UCSD-AML1 (cell line): ENCODE measurements around the gene MYBBP1A.

Experiments
- DNase-seq: peaks from one replicate; lab custom pipeline; 2025; ENCODE audit not compliant: unreplicated experiment; lab: John Stamatoyannopoulos, UW

Gene MYBBP1A

DNA sequence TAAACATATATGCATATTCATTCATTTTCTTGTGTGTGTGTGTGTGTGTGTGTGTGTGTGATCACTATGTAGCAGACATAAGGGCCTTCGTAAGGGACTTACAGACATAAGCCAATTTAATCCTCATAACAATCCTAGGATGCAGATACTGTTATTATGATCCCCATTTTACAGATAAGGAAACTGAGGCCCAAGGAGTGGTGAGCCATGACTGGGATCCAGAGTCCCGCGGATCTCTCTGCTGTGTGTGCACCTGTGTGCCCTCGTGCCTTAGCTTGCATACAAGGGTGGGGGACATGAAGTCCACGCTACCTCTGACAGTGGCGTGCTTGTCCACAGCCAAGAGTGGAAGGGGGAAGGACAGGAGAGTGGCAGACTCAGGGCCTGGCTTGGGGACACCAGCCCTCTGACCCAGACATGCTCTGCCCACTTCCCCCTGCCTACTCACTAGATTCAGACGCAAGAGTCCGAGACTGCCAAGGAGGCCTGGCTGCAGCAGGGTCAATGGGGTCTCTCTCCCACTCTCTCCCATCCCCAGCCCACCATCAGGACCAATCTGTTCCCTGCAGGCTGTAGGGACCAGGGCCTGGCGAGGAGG lies 19.4 kb upstream of the MYBBP1A start:
- no peak for DNase-seq

DNA sequence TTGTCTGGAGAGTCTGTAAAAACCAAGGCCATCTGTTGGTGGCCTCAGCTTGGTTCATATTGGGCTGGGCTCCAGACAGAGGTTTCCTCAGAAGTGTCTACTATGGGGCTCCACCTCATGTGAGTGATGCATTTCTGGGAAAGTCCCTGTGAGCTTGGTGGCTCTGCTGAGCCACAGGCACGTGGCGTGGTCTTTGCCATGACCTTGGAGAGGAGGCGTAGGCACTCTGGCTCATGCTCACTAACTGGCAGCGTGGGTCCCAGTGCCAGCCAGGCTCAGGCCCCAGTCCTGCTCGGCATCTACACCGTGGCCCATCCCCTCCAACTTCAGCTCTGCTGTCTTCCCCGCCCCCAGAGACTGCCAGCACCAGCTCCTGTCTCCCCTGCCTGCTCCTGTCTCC lies 18.5 kb upstream of the MYBBP1A start:
- no peak for DNase-seq

DNA sequence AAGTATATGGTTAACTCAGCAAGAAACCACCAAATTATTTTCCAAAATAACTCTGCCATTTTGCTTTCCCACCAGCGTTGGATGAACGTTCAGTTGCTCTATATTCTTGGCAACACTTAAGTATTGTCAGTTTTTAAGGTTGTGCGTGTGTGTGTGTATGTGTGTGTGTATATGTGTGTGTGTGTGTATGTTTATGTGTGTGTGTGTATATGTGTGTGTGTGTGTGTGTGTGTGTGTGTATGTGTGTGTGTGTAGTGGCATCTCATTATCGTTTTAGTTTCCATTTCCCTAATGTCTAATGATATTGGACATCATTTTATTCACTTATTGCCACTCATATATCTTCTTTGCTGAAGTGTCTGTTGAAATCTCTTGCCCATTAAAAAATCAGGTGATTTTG lies 17.9 kb upstream of the MYBBP1A start:
- DNase-seq = no peak

DNA sequence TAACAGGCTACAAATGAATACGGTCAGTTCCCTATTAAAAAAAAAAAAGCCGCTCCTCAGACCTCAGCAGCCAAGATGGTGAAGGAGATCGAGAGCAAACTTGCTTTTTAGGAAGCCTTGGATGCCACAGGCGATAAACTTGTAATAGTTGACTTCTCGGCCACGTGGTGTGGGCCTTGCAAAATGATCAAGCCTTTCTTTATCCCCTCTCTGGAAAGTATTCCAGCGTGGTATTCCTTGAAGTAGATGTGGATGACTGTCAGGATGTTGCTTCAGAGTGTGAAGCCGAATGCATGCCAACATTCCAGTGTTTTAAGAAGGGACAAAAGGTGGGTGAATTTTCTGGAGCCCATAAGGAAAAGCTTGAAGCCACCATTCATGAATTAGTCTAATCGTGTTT lies 16.9 kb upstream of the MYBBP1A start:
- no peak for DNase-seq

DNA sequence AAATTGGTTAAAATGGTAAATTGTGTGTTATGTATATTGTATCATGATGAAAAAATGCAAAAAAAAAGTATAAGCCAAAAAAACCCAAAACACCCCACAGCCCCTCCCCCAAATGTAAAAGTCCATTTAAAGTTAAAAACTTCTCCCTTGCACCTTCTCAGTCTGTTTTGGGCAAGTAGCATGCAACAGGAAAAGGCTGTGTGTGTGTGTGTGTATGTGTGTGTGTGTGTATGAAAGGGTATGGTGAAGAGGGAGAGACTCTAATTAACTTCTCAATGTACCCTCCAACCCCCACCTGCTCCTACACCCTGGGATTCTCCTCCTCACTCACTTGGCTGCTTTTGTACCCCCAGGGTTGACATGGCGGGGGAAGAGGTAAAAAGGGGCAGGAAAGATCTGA lies 14.4 kb upstream of the MYBBP1A start:
- no peak for DNase-seq

DNA sequence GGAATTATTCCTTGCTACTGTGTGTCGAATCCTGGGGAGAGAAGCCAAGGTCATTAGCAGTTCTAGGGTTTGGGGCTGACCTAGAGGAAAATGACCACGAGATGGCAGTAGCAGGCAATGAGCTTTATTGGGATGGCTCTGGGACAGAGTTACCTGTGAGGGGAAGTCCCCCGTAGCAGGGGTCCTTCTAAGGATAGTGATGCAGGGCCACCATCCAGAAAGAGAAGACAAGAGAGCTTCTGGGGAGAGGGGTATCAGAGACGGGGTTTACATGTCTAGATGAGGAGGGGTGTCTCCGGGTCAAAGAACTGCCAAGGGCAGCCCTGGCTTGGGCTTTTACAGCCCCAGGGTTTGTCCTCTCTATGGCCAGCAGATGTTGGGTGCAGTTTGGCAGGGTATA lies 11.6 kb upstream of the MYBBP1A start:
- DNase-seq = peak; percentile 28

DNA sequence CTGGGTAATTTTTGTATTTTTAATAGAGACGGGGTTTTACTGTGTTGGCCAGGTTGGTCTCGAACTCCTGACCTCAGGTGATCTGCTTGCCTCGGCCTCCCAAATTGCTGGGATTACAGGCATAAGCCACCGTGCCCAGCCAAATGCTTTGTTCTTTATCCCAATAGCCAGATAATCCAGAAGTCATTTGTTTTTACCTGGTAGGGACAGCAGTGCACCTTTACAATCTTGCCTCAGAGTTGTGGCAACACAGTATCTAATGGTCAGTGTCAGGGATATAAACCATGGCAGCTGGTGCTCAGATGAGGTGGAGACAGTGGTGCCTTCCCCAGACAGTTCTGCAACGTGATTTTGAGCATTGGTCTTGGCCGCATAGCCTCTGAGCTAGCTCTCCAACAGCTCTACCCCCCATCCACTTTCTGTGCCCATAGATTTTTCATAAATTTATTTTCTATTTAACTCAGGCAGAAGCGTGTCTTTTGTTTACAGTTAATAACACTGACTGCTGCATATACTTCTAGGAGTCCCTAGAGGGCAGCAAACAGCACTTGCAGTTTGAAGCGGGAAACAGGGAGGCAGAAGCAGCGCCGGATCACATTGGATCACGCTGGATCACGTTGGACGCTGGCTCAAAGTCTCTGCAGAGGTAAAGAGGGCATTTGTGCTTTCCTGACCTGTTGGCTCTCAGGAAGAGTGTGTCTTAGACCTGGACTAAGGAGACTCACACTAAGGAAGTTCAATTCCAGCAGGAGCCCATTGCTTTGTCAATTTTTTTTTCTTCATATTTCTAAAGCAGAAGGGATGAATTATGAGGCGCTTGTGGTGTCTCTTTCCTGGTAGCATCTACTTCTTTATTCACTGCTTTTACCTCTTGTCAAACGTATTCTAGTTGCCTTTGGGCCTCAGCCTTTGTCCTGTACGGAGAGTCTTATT lies 10.3 kb upstream of the MYBBP1A start:
- DNase-seq = peak; percentile 52

DNA sequence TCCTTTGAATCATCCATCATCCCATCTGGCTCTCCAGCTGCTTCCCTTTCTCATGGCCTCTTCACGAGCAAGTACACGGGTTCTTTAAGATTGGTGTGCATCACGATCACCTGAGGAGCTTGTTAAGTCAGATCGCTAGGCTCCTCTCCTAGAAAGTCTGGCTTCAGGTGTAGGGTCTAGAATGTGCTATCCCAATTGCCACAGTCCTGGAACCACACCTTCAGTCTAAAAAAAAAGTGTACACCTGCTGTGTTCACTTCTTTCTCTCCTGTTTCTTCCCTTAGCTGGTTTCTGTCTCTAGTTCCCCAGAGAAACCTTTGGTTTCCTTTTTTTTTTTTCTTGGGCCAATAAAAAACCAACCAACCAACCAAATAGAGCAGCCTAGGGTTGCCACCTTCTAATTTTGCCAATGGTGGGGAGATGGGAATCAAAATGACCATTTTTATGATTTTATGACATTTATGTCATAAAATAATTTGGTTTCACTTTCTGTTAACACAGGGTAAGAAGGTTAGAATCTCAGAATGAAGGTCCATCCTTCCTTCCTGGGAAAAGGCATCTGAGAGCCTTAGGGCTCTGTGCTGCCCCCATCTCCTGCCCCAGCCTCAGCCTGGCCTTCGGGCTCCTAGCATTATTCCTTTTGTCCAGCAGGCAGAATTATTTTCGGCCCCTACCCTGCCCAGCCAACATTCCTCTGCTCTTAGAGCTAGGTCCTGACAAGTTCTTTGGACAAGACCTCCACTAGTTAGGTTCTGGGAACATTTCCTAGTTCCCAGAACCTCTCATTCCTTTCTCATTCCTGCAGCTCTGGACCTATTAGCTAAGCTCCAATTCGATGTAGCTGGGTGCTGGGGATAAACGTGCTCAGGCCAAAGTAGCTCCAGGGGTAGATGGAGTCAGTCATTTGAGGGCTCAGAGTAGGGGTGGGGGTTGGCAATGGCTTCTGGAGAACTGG lies 7.1 kb upstream of the MYBBP1A start:
- no peak for DNase-seq

DNA sequence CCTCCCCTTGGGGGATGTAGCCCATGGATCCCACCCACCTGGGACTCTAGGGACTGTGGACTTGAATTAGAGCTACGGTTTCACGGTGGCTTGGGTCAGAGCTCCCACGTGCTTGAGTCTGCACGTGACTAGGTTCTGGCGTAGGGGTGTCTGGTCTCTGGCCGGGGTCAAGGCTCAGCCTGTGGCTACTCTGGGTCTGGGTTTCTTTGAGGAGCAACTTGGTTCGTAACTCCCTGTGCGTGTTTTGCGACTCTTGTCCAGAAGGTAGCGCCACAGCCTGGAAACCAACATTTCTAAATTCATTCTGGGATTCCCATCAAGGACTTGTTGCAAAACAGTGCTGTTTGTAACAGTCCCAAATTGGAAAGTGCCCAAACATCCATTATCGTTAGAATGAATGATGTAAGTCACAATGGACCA lies 5.7 kb upstream of the MYBBP1A start:
- no peak for DNase-seq

DNA sequence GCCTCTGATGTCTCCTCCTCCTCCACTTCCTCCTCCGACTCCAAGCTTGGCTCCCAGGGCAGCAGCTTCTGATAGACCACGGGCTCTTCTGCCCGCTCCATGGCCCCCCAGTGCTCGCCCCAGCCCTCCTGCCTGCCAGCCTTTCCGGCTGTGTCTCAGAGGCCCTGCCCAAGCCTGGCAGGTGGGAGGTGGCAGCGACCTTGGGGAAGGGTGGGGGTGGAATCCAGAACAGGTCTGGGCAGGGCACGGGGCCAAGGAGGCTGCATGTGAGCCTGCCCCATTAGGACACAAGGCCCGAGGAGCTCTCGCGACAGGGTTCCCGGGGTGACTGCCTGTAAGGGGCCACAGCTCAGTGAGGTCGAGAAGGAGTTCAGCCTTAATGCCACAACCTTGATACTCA lies 5.2 kb upstream of the MYBBP1A start, which contains the start of gene GGT6:
Gene GGT6 (minus strand): TSS at position 157 of the 400 bp plus-strand sequence. CDS start 56 bp downstream, at position 101.
- no peak for DNase-seq

DNA sequence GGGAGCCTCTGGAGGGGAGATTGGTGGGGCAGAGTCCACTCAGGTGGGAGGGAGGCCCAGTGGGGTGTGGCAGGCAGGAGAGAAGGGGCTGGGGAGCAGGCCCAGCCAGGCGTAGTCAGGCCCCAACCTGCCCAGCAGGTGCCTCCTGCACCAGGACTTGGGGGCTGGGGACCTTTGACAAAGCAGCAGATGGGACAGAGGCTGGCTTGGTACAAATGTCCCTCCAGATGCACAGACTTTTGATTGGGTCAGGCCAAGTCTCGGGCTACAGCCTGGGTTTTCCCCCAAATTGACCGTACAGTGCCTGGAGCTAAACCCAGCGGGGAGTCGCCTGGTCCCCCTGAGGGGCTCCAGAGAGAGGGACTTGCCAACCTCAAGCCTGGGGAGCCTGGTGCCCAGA lies 4.8 kb upstream of the MYBBP1A start:
- no peak for DNase-seq

DNA sequence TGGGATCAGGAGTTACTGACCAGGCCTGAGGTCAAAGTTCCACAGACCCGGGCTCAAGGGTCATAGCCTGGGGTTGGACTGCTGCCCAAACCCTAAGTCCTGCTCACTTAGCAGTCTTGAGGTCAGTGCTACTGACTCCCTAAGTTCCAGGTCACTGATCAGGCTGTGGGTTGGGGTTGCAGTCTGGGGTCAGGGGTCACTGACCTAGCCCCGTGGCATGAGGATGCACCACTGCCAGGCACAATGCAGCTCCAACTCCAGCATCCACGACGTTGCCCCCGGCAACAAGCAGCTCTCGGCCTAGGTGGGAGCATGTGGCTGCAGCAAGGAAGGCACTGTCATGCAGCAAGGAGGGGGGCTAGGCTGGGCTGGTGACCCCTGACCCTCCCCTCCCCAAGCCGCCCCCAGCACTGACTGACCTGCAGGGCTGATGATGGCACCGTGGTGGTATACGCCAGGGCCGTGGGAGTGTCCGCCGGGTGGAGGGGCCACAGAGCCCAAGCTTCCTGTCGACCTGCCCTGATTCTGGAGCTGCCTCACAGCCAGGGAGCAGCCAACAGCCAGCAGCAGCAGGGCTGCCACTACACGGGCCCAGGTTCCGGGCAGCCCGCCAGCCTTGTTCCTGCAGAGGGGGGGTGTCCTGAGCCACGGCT lies 4.1 kb upstream of the MYBBP1A start:
- no peak for DNase-seq

DNA sequence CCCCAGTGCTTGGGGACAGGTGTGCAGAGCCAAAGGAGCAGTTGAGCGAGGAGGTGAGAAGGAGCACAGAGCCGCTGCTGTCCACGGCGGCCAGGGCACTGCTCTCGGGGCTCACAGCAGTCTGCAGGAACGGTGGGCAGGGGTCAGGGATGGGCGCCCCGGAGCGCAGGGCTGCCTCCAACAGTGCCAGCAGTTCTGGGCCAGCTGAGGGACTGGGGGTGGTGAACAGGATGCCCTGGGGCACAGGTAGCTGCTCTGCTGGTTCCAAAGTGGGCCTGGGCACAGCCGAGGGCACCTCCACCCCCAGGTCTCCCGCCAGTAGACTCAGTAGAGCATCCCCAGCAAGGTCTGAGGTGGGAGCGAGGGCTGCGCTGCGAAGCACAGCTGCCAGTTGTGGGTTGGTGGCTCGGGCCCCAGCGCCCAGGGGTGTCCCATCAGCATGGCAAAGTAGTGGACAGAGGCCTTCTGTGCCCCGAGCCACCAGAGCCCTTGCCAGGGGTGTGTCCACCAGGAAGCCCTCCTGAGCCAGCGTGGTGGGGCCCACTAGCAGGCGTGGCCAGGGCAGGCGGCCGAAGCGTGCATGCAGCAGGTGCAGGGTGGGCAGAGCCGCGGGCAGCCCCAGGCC lies 3.3 kb upstream of the MYBBP1A start:
- DNase-seq = no peak

DNA sequence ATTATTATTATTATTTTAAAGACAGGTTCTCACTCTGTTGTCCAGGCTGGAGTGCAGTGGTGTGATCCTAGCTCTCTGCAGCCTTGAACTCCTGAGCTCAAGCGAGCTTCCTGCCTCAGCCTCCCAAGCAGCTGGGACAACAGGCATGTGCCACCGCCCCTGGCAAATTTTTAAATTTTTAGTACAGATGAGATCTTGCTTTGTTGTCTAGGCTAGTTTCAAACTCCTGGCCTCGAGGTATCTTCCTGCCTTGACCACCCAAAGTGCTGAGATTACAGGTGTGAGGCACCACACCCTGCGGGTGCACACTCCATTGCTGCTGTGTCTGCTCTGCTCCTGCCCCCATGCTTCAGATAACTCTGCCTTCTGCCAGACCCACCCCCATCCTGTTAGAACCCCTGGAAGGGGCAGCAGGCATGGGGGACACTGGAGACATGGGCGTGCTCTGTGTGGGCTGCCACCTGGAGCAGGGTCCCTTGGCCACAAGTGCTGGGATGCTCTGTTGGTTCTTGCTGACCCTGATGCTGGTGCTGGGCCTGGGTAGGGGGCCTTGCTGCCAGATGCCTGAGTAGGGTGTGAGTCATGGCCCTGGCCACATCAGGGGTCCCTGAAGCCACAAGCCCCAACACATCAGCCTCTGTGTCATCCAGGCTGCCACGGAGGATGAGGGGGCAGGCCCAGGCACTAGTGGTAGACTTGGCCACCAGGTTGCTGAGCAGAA lies 2.6 kb upstream of the MYBBP1A start:
- DNase-seq = no peak

DNA sequence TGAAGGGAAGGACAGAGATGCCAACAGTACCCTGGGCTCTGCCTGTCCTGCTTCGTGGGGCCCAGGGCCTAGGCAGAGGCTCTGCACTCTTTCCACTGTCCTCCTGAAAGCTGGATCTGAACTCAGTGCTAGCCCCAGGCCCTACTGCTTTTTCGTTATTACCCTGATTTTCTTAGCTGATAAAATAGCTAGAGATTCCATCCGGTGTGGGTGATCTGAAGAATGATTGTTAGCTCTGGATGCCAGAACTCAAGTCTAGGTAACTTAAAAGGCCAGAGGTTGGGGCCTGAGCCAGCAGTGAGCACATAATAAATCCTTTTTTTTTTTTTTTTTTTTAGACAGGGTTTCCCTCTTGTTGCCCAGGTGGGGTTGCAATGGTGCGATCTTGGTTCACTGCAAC lies 1.8 kb upstream of the MYBBP1A start:
- DNase-seq = no peak

DNA sequence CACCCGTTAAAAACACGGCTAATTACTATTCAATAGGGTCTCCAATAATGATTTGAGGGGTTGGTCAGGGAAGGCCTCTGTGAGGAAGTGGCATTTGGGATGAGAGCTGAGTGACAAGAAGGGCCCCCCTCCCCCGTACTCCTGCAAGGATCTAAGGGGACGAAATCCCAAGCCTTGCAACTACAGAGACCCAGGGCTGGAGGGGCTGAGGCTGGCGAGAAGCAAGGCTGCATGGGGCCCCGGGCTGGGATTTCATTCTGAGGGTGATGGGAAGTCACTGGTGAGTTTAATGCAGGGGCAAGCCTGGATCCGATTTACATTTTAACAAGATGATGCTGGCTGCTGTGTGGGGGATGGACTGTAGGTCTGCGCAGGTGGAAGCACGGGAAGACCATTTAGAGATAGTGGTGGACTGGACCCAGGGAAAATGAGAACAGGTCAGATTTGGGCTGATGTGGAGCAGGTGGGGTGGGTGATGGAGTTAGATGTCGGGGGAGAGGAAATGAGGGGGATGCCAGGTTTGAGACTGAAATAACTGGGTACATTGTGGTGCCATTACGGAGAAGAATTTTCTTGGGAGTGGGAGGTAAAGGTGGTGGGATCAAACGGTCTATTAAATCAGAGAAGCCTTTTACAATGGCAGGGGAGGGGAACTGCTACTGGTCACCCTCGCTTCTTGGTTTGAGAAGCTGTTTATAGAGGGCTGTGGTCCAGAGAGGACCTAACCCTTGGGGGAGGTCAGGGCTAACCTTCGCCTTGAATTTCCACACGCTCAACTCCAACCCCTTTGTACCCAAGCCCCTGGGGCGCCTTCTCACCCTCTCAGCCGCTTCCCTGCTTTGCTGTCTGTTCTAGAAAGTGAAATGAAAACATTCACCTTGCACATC lies 932 bp upstream of the MYBBP1A start:
- no peak for DNase-seq

DNA sequence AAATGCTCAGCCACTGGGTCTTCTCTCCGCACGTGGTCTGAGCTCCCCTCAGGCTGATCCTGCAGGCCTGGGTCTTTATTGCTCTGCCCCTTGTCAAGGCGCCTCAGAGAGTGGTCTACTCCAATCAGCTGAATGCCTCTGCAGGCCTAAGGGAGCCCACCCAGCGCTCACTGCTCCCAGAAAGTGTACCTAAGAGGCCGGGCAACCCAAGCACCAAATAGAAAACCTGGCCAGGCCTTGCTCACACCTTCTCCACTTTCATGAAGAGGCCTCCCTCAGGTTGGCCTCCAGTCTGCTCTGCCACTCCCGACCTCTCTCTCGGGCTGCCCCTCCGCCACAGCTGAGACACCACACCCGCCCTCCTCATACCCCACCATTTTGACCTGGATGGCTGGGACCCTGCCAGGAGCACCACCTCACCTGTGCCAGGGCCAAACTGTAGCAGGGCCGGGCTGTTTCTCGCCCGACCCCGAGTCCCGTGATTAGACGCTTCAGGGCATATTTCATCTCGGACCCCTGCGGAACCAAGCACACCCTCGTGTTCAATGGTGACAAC lies 665 bp downstream of the MYBBP1A start:
- DNase-seq = no peak

DNA sequence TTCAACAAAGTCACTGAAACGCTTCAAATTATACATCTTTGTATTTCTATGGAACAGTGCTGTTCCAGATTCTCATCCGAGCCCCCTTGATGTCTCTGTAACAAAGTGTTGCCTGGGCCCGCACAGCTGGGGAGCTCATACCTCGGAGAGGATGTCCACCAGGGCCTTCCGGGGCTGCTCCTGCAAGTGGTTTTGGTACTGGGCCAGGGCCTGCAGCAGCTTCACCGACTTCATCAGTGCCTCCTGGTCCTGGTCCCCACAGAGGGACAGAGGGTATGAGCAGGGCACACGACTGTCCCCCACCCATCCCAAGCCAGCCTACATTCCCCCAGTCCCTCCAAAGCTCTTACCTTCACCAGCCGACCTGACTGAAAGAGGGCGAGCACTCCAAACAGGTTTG lies 1.5 kb downstream of the MYBBP1A start:
- DNase-seq = no peak
